Activated B cell treated with CpG ODN at 0.5 μM for 24 hours (primary cell): ENCODE results near the gene FAM168A. TPM values are rescaled to one million over a fixed set of nuclear protein-coding genes. Genes with fewer than 3 reads are reported as not detected.

Experiments used
- ATAC-seq: fragments of 200-7000 bp; cut with Tn5 transposase; one replicate; pipeline ENCODE4 v1.10.0; 2021; ENCODE audit warnings: low read depth, mild to moderate bottlenecking, moderate library complexity
- CTCF ChIA-PET: fragments of 350-600 bp; sonication (Branson Sonifier 250); formaldehyde crosslinking; loops from one replicate; lab custom pipeline; 2021; ENCODE audit warnings: antibody characterized with exemption; lab: Charles Lee
- POLR2A ChIA-PET: fragments of 350-600 bp; sonication (Branson Sonifier 250); formaldehyde crosslinking; loops from one replicate; lab custom pipeline; 2021; ENCODE audit warnings: antibody characterized with exemption; lab: Charles Lee
- DNase-seq: peaks from one replicate; pipeline ENCODE4 v3.0.0; 2022
- H3K27ac Mint-ChIP-seq: one replicate; pipeline ENCODE4 v1.8.0; 2020; ENCODE audit warnings: mixed read lengths
- H3K27me3 Mint-ChIP-seq: one replicate; pipeline ENCODE4 v1.8.0; 2021; ENCODE audit warnings: mixed read lengths
- H3K36me3 Mint-ChIP-seq: one replicate; pipeline ENCODE4 v1.8.0; 2021; ENCODE audit warnings: low read depth, mixed read lengths
- H3K4me1 Mint-ChIP-seq: one replicate; pipeline ENCODE4 v1.8.0; 2021; ENCODE audit warnings: mixed read lengths
- H3K4me3 Mint-ChIP-seq: one replicate; pipeline ENCODE4 v1.8.0; 2020; ENCODE audit warnings: mild to moderate bottlenecking, mixed read lengths
- H3K9me3 Mint-ChIP-seq: one replicate; pipeline ENCODE4 v1.8.0; 2020; ENCODE audit warnings: mixed read lengths
- intact Hi-C: fragments of 100-400 bp; cut with micrococcal nuclease; formaldehyde crosslinking; loops from one replicate; pipeline ENCODE4 v1.15.1; 2024
- total RNA-seq: library from RNA; stranded (reverse); gene quantifications from 2 replicates; pipeline ENCODE4 v1.2.3, GENCODE V29; 2022
- TF ChIP-seq, protein P1 (sequence below): fragments of 200-600 bp; IDR thresholded peaks from one replicate; pipeline ENCODE4 v1.8.0; 2022; ENCODE audit warnings: antibody characterized with exemption, mild to moderate bottlenecking

FAM168A gene
- total RNA-seq, 1 donor from 2014 or later = 16.5 TPM

- ChIA-PET CTCF (interaction anchor here (1.0 to 3.8 kb wide), 5 partner anchors 12 to 21 kb away, joined by 3 to 24 read pairs (median 6); no protein-coding TSS in a partner anchor), POLR2A (interaction anchor here (1.6 to 7.2 kb wide), 2 partner anchors 14 to 20 kb away, joined by 6 to 91 read pairs; no protein-coding TSS in a partner anchor)
- Mint-ChIP-seq H3K27ac (peak overlapping the region; percentile 69), H3K9me3 (no peaks in the 10 kb centered on the region), H3K27me3 (no peaks in the 10 kb centered on the region), H3K4me1 (peaks cover 51% of the 10 kb centered on the region), H3K36me3 (peaks cover 7% of the 10 kb centered on the region), H3K4me3 (peak overlapping the region; percentile 8)
- no peak for DNase-seq
- intact Hi-C loops = no loop called here
- TF ChIP-seq, protein P1, sequence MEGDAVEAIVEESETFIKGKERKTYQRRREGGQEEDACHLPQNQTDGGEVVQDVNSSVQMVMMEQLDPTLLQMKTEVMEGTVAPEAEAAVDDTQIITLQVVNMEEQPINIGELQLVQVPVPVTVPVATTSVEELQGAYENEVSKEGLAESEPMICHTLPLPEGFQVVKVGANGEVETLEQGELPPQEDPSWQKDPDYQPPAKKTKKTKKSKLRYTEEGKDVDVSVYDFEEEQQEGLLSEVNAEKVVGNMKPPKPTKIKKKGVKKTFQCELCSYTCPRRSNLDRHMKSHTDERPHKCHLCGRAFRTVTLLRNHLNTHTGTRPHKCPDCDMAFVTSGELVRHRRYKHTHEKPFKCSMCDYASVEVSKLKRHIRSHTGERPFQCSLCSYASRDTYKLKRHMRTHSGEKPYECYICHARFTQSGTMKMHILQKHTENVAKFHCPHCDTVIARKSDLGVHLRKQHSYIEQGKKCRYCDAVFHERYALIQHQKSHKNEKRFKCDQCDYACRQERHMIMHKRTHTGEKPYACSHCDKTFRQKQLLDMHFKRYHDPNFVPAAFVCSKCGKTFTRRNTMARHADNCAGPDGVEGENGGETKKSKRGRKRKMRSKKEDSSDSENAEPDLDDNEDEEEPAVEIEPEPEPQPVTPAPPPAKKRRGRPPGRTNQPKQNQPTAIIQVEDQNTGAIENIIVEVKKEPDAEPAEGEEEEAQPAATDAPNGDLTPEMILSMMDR = no peak
- ATAC-seq = no peak
These were observed 225.4 kb downstream of the FAM168A start for GRCh38 chr11:73372375-73372993.

GRCh38 chr11:73367482-73368024 is 230.4 kb downstream of the FAM168A start:
- no peaks in the 10 kb centered on the region for H3K9me3 Mint-ChIP-seq
- TF ChIP-seq, protein P1 = no peak
- ChIA-PET POLR2A (interaction anchor here (0.7 to 1.2 kb wide), 3 partner anchors 9 to 21 kb away, joined by 3 to 8 read pairs (median 3); partner anchors contain the start of gene RELT), CTCF (interaction anchor here (3.5 kb wide), 1 partner anchor 16 kb away, joined by 14 read pairs; no protein-coding TSS in a partner anchor)
- H3K4me1 Mint-ChIP-seq = peaks cover 61% of the 10 kb centered on the region
- peak overlapping the region; percentile 69 for H3K27ac Mint-ChIP-seq
- no peak for DNase-seq
- peak; percentile 35 for ATAC-seq
- intact Hi-C loops = loop anchor here (2.0 kb wide), 1 partner anchor 17 kb away; no protein-coding TSS in a partner anchor
- H3K27me3 Mint-ChIP-seq = no peaks in the 10 kb centered on the region
- H3K4me3 Mint-ChIP-seq = peak overlapping the region; percentile 11
- H3K36me3 Mint-ChIP-seq = no peaks in the 10 kb centered on the region

- TF ChIP-seq, protein P1 = no peak
- intact Hi-C loops = loop anchor here (1.0 to 2.0 kb wide), 2 partner anchors 9 to 16 kb away; partner anchors contain the start of gene RELT
- no peak overlapping the region for H3K4me3 Mint-ChIP-seq
- ChIA-PET POLR2A (interaction anchor here (0.7 to 1.2 kb wide), 3 partner anchors 10 to 208 kb away, joined by 3 to 8 read pairs (median 4); partner anchors contain the start of gene RELT), CTCF (interaction anchor here (3.5 kb wide), 1 partner anchor 15 kb away, joined by 14 read pairs; no protein-coding TSS in a partner anchor)
- H3K36me3 Mint-ChIP-seq = no peaks in the 10 kb centered on the region
- DNase-seq (no peak), ATAC-seq (no peak)
- no peaks in the 10 kb centered on the region for H3K9me3 Mint-ChIP-seq
- H3K27ac Mint-ChIP-seq = peak overlapping the region; percentile 69
- H3K27me3 Mint-ChIP-seq = no peaks in the 10 kb centered on the region
- H3K4me1 Mint-ChIP-seq = peaks cover 55% of the 10 kb centered on the region
These were observed 231.0 kb downstream of the FAM168A start for GRCh38 chr11:73366953-73367352.

- H3K27me3 Mint-ChIP-seq = no peaks in the 10 kb centered on the region
- H3K4me3 Mint-ChIP-seq = peak overlapping the region; percentile 12
- no peak for DNase-seq
- peak; percentile 76 for ATAC-seq
- H3K9me3 Mint-ChIP-seq = no peaks in the 10 kb centered on the region
- intact Hi-C loops = loop anchor here (1.0 to 2.0 kb wide), 2 partner anchors 10 to 15 kb away; partner anchors contain the start of gene RELT
- ChIA-PET CTCF (interaction anchor here (1.1 to 3.5 kb wide), 3 partner anchors 15 to 260 kb away, joined by 4 to 14 read pairs (median 6); no protein-coding TSS in a partner anchor), POLR2A (interaction anchor here (0.7 to 1.3 kb wide), 3 partner anchors 23 to 644 kb away, joined by 4 to 7 read pairs (median 7); no protein-coding TSS in a partner anchor)
- H3K36me3 Mint-ChIP-seq = no peaks in the 10 kb centered on the region
- H3K4me1 Mint-ChIP-seq = peaks cover 49% of the 10 kb centered on the region
- H3K27ac Mint-ChIP-seq = peak overlapping the region; percentile 69
- TF ChIP-seq, protein P1 = no peak
These were observed 231.7 kb downstream of the FAM168A start for GRCh38 chr11:73366265-73366610.
